ENCODE measurements around the gene ACTL8.

DNA sequence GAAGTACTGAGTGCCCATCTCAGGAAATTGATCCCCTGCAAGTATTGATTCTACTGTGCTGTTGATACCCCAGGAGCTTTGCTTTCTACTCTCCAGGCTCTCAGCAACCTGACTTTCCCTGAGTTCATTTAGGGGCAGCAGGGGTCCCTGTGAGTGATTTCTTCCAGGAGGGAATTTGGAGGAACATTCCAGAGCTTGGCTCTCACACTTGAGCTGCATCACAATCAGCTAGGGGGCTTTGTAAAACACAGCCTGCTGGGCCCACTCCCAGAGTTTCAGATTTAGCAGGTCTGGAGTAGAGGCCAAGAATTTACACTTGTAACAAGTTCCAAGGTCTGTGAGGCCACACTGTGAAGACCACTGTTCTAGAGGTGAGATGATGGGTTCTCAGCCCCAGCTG is 16.1 kb upstream of the ACTL8 start:
- TF ChIP-seq, protein P1, sequence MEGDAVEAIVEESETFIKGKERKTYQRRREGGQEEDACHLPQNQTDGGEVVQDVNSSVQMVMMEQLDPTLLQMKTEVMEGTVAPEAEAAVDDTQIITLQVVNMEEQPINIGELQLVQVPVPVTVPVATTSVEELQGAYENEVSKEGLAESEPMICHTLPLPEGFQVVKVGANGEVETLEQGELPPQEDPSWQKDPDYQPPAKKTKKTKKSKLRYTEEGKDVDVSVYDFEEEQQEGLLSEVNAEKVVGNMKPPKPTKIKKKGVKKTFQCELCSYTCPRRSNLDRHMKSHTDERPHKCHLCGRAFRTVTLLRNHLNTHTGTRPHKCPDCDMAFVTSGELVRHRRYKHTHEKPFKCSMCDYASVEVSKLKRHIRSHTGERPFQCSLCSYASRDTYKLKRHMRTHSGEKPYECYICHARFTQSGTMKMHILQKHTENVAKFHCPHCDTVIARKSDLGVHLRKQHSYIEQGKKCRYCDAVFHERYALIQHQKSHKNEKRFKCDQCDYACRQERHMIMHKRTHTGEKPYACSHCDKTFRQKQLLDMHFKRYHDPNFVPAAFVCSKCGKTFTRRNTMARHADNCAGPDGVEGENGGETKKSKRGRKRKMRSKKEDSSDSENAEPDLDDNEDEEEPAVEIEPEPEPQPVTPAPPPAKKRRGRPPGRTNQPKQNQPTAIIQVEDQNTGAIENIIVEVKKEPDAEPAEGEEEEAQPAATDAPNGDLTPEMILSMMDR (IDR thresholded peaks at IDR 0.05; ENCODE audit: low read depth, low read length), result no peak
- TF ChIP-seq POLR2A (IDR thresholded peaks at IDR 0.05; ENCODE audit: extremely low read depth, insufficient read length), result no peak
- no peak for TF ChIP-seq MYC (IDR thresholded peaks at IDR 0.05; ENCODE audit: low read depth, low read length)
- TF ChIP-seq MAX (IDR thresholded peaks at IDR 0.05; ENCODE audit: low read depth, low read length), result no peak
